H1 (cell line): ENCODE measurements around the gene TMED9. TPM values are rescaled to one million over a fixed set of nuclear protein-coding genes. Genes with fewer than 3 reads are reported as not detected.
A peak's percentile ranks its signal among the peaks of the same experiment; 100 is the strongest.

Experiments used
- CTCF ChIA-PET: fragments of 300-600 bp; sonication (Branson Sonifier 250); formaldehyde crosslinking; loops from one replicate; lab custom pipeline; 2021; ENCODE audit not compliant: partially characterized antibody; lab: Charles Lee
- POLR2A ChIA-PET: fragments of 300-600 bp; sonication (Branson Sonifier 250); formaldehyde crosslinking; loops from one replicate; lab custom pipeline; 2021; ENCODE audit warnings: inconsistent platforms; ENCODE audit not compliant: partially characterized antibody; lab: Charles Lee
- DNase-seq, 2 experiments: peaks; one replicate each; pipeline versions ENCODE4 v3.0.0 to v3.0.0-alpha.2; 2010 to 2022; ENCODE audit warnings: low spot score in 2 of 2, low read depth in 1 of 2, mixed read lengths in 1 of 2
- FAIRE-seq: peaks from 2 replicates; lab custom pipeline; 2011; peaks lifted over from hg19 to GRCh38; lab: Jason Lieb, UNC
- H2AFZ ChIP-seq: 2 replicates; pipeline ENCODE4 v1.8.1; 2012; ENCODE audit warnings: low read length, inconsistent platforms
- H2AK5ac ChIP-seq: 2 replicates; pipeline ENCODE4 v1.6.1; 2013; ENCODE audit warnings: low read depth, low read length
- H2BK120ac ChIP-seq: replicated peaks from 2 replicates; pipeline ENCODE3; 2013; ENCODE audit warnings: low read depth, low read length, inconsistent platforms
- H2BK12ac ChIP-seq: 2 replicates; pipeline ENCODE4 v1.6.1; 2013; ENCODE audit warnings: low read depth, low read length
- H2BK15ac ChIP-seq: 2 replicates; pipeline ENCODE4 v1.6.1; 2013; ENCODE audit warnings: low read length
- H2BK20ac ChIP-seq: 2 replicates; pipeline ENCODE4 v1.6.1; 2013; ENCODE audit warnings: low read length
- H2BK5ac ChIP-seq: 2 replicates; pipeline ENCODE4 v1.6.1; 2013; ENCODE audit warnings: low read depth, low read length
- H3K14ac ChIP-seq: 2 replicates; pipeline ENCODE4 v1.6.1; 2013; ENCODE audit warnings: inconsistent platforms; ENCODE audit not compliant: insufficient read length
- H3K18ac ChIP-seq: 2 replicates; pipeline ENCODE4 v1.6.1; 2013; ENCODE audit warnings: low read length; ENCODE audit errors: extremely low read depth
- H3K23ac ChIP-seq: 2 replicates; pipeline ENCODE4 v1.6.1; 2013; ENCODE audit warnings: inconsistent platforms; ENCODE audit not compliant: insufficient read length
- H3K23me2 ChIP-seq: 2 replicates; pipeline ENCODE4 v1.6.1; 2013; ENCODE audit warnings: low read depth, low read length
- H3K27ac ChIP-seq: 2 replicates; pipeline ENCODE4 v1.6.1; 2011; ENCODE audit warnings: low read depth, low read length, inconsistent platforms
- H3K27me3 ChIP-seq, 4 experiments: replicated peaks in 1 of 4; 1 replicate in 1 of 4; 2 replicates in 3 of 4; pipeline versions ENCODE4 v1.6.1 to v1.8.1; 2011 to 2013; ENCODE audit warnings: low read length in 3 of 4, mild to moderate bottlenecking in 3 of 4, inconsistent platforms in 2 of 4, mixed read lengths in 2 of 4, moderate library complexity in 1 of 4; ENCODE audit not compliant: control insufficient read depth in 3 of 4, insufficient read depth in 3 of 4; ENCODE audit errors: extremely low read depth in 1 of 4
- H3K36me3 ChIP-seq, 4 experiments: 2 replicates each; pipeline versions ENCODE4 v1.6.1 to v1.8.1; 2011 to 2013; ENCODE audit warnings: mild to moderate bottlenecking in 4 of 4, low read length in 3 of 4, moderate library complexity in 2 of 4, control low read depth in 1 of 4, inconsistent platforms in 1 of 4; ENCODE audit not compliant: insufficient read depth in 4 of 4, control insufficient read depth in 2 of 4
- H3K4ac ChIP-seq: replicated peaks from 2 replicates; pipeline ENCODE3; 2013; ENCODE audit warnings: low read length, low read depth, mixed read lengths, inconsistent platforms; ENCODE audit not compliant: insufficient read length
- H3K4me1 ChIP-seq, 4 experiments: replicated peaks in 1 of 4; 1 replicate in 1 of 4; 2 replicates in 3 of 4; pipeline versions ENCODE4 v1.6.1 to v1.8.1; 2011 to 2013; ENCODE audit warnings: low read length in 3 of 4, inconsistent platforms in 2 of 4, mixed read lengths in 1 of 4; ENCODE audit not compliant: insufficient read depth in 4 of 4, control insufficient read depth in 3 of 4
- H3K4me2 ChIP-seq, 2 experiments: 2 replicates each; pipeline versions ENCODE4 v1.6.1 to v1.8.1; 2011 to 2013; ENCODE audit warnings: low read depth in 2 of 2, low read length in 2 of 2, control low read depth in 1 of 2, inconsistent platforms in 1 of 2, mild to moderate bottlenecking in 1 of 2; ENCODE audit not compliant: insufficient read depth in 1 of 2
- H3K4me3 ChIP-seq, 4 experiments: fragments of 200-600, 300-600 bp in 1 of 4; sonication (generic), shearing (Covaris generic), sonication (Bioruptor Twin) in 1 of 4; 2 replicates each; pipeline versions ENCODE4 v1.5.1 to v1.8.1; 2011 to 2016; ENCODE audit warnings: low read length in 4 of 4, low read depth in 3 of 4, control low read depth in 2 of 4, inconsistent platforms in 2 of 4, mild to moderate bottlenecking in 2 of 4, mixed read lengths in 1 of 4, moderate library complexity in 1 of 4; ENCODE audit not compliant: insufficient read depth in 2 of 4; ENCODE audit errors: extremely low read depth in 1 of 4
- H3K56ac ChIP-seq: replicated peaks from 2 replicates; pipeline ENCODE3; 2013; ENCODE audit warnings: low read depth, mild to moderate bottlenecking, mixed read lengths, low read length, inconsistent platforms; ENCODE audit not compliant: insufficient read length
- H3K79me1 ChIP-seq: 2 replicates; pipeline ENCODE4 v1.6.1; 2013; ENCODE audit warnings: low read depth, low read length, control low read depth
- H3K79me2 ChIP-seq, 2 experiments: 2 replicates each; pipeline versions ENCODE4 v1.6.1 to v1.8.1; 2012 to 2013; ENCODE audit warnings: low read length in 2 of 2, mild to moderate bottlenecking in 2 of 2, inconsistent platforms in 1 of 2; ENCODE audit not compliant: insufficient read depth in 2 of 2, control insufficient read depth in 1 of 2
- H3K9ac ChIP-seq, 4 experiments: replicated peaks in 1 of 4; 1 replicate in 1 of 4; 2 replicates in 3 of 4; pipeline versions ENCODE4 v1.6.1 to v1.8.1; 2011 to 2013; ENCODE audit warnings: low read depth in 3 of 4, low read length in 3 of 4, control low read depth in 2 of 4, mild to moderate bottlenecking in 2 of 4, moderate library complexity in 2 of 4, inconsistent platforms in 1 of 4; ENCODE audit errors: extremely low read depth in 1 of 4
- H3K9me3 ChIP-seq, 2 experiments: 2 replicates each; pipeline versions ENCODE4 v1.6.1 to v1.8.1; 2012 to 2013; ENCODE audit warnings: mild to moderate bottlenecking in 2 of 2, moderate library complexity in 2 of 2, control low read depth in 1 of 2, inconsistent platforms in 1 of 2, low read depth in 1 of 2, low read length in 1 of 2, mixed read lengths in 1 of 2; ENCODE audit not compliant: insufficient read depth in 2 of 2
- H4K20me1 ChIP-seq, 2 experiments: replicated peaks in 1 of 2; 2 replicates each; pipeline versions ENCODE3 to v1.8.1; 2011 to 2013; ENCODE audit warnings: inconsistent platforms in 2 of 2, low read length in 2 of 2, mild to moderate bottlenecking in 1 of 2; ENCODE audit not compliant: insufficient read depth in 2 of 2, control insufficient read depth in 1 of 2
- H4K5ac ChIP-seq: 2 replicates; pipeline ENCODE4 v1.6.1; 2013; ENCODE audit warnings: low read length, low read depth, mixed read lengths, inconsistent platforms; ENCODE audit not compliant: insufficient read length
- H4K8ac ChIP-seq: 2 replicates; pipeline ENCODE4 v1.8.0; 2013; ENCODE audit warnings: mild to moderate bottlenecking, moderate library complexity, low read length, inconsistent platforms; ENCODE audit not compliant: insufficient read depth; ENCODE audit errors: extremely low read depth
- H4K91ac ChIP-seq: replicated peaks from 2 replicates; pipeline ENCODE3; 2013; ENCODE audit warnings: low read length, mixed read lengths, inconsistent platforms; ENCODE audit not compliant: insufficient read length
- CREB1 ChIP-seq: IDR thresholded peaks from 2 replicates; pipeline ENCODE4 v1.6.1; 2012; ENCODE audit warnings: inconsistent platforms
- E2F6 ChIP-seq: IDR thresholded peaks from 2 replicates; pipeline ENCODE4 v1.6.1; 2012; ENCODE audit warnings: inconsistent platforms
- GABPA ChIP-seq: IDR thresholded peaks from 2 replicates; pipeline ENCODE4 v1.6.1; 2011; ENCODE audit warnings: mild to moderate bottlenecking, low read length, moderate library complexity, borderline replicate concordance; ENCODE audit not compliant: insufficient read depth
- KDM1A ChIP-seq: fragments of 200-600, 300-600 bp; sonication (generic); IDR thresholded peaks from 2 replicates; pipeline ENCODE4 v1.7.1; 2016; ENCODE audit warnings: mild to moderate bottlenecking, low read length, borderline replicate concordance
- KDM4A ChIP-seq: IDR thresholded peaks from one replicate; pipeline ENCODE4 v1.7.1; 2012; ENCODE audit warnings: low read depth, mild to moderate bottlenecking, moderate library complexity, low read length, inconsistent platforms; ENCODE audit not compliant: severe bottlenecking
- PHF8 ChIP-seq: fragments of 200-600 bp; sonication (generic); conservative IDR thresholded peaks from 2 replicates; pipeline ENCODE4 v1.7.1; 2012; ENCODE audit warnings: low read depth, mild to moderate bottlenecking, inconsistent platforms, low read length, moderate library complexity
- POU5F1 ChIP-seq: IDR thresholded peaks from 2 replicates; pipeline ENCODE4 v1.6.1; 2011; ENCODE audit warnings: low read depth, mild to moderate bottlenecking, low read length, moderate library complexity
- RAD21 ChIP-seq, 2 experiments: IDR thresholded peaks in 1 of 2; conservative IDR thresholded peaks in 1 of 2; 2 replicates each; pipeline ENCODE4 v1.6.1; 2011; ENCODE audit warnings: low read depth in 2 of 2, low read length in 2 of 2, improper control_type of control experiment in 1 of 2, inconsistent platforms in 1 of 2, mild to moderate bottlenecking in 1 of 2, moderate library complexity in 1 of 2
- SIN3A ChIP-seq, 2 experiments: IDR thresholded peaks in 1 of 2; conservative IDR thresholded peaks in 1 of 2; 2 replicates each; pipeline ENCODE4 v1.6.1; 2011 to 2012; ENCODE audit warnings: low read length in 2 of 2, improper control_type of control experiment in 1 of 2, low read depth in 1 of 2, mild to moderate bottlenecking in 1 of 2
- WGBS, 2 experiments: shearing (Covaris generic) in 1 of 2; methylation state at CpG; one replicate each; pipeline versions ENCODE4 v1.1.6 to v1.1.7; 2013 to 2015; ENCODE audit warnings: low lambda C conversion rate in 2 of 2, mixed read lengths in 2 of 2, inconsistent platforms in 1 of 2, low coverage in 1 of 2, missing lambda C conversion rate in 1 of 2; ENCODE audit not compliant: insufficient replicate concordance in 2 of 2, insufficient coverage in 1 of 2, insufficient read length in 1 of 2; ENCODE audit errors: extremely low coverage in 1 of 2, missing lambda C conversion rate in 1 of 2; 5-methylcytosine and 5-hydroxymethylcytosine counted together
- polyA plus RNA-seq, 7 experiments: library from polyadenylated mRNA; depleted of rRNA in 3 of 7; stranded (reverse) in 5 of 7; unstranded in 2 of 7; fragments of >200 nt in 5 of 7; fragments of 200-250 nt in 2 of 7; gene quantifications; 1 replicate in 5 of 7; 2 replicates in 1 of 7; 4 replicates in 1 of 7; pipeline versions ENCODE4 v1.2.1 to v1.2.3, GENCODE V29; 2011 to 2013; ENCODE audit warnings: missing spikeins in 2 of 7, mixed read lengths in 2 of 7
- total RNA-seq: library from RNA; stranded (reverse); fragmentation: NEBNext Ultra II Directional; extraction: Animal tissue kit (Norgen Biotek cat#: 25700); gene quantifications from 2 replicates; pipeline ENCODE4 v1.2.1, GENCODE V29; 2021

The TMED9 gene
- total and polyA plus RNA-seq, 2 of the 8 experiments (the other 6 are each of a cell fraction or from before 2014, with no cell fraction given) = 130 to 160 TPM

- peaks cover 3 to 16% (median 7%) of the 10 kb centered on the region in 4 experiments; a peak in 6 of 8 replicates for H3K36me3 ChIP-seq
- 2% methylated on average over 37 of the region's 86 CpGs; no CpG with 5 or more reads in 1 of the 2 experiments for WGBS, 2 experiments
- H3K9me3 ChIP-seq = no peaks in the 10 kb centered on the region
- no peak within 1 kb of the TSS for H3K4ac ChIP-seq
- H3K23me2 ChIP-seq = peaks cover 9% of the 10 kb centered on the region
- peaks cover 0 to 2% (median 0%) of the 10 kb centered on the region in 4 experiments; a peak in 2 of 7 replicates for H3K27me3 ChIP-seq
- H4K8ac ChIP-seq = peak within 1 kb of the TSS; percentile 95
- H2BK12ac ChIP-seq = no peak within 1 kb of the TSS
- peak within 1 kb of the TSS; percentile 68; the same call in 1 of the 2 replicates for H3K27ac ChIP-seq
- peak within 1 kb of the TSS; percentile 18 for H3K56ac ChIP-seq
- peak within 1 kb of the TSS; percentile 86 to 90 (median 88) for H3K9ac ChIP-seq
- peak within 1 kb of the TSS; percentile 72 to 97 (median 79) for H3K4me3 ChIP-seq
- peaks cover 0 to 3% (median 2%) of the 10 kb centered on the region in 4 experiments; a peak in 3 of 7 replicates for H3K4me1 ChIP-seq
- no peak within 1 kb of the TSS for H2BK15ac ChIP-seq
- H4K91ac ChIP-seq = peak within 1 kb of the TSS; percentile 26
- H4K20me1 ChIP-seq = peaks cover 0 to 3% of the 10 kb centered on the region in 2 experiments
- H3K23ac ChIP-seq = no peak within 1 kb of the TSS
- no peak within 1 kb of the TSS for H4K5ac ChIP-seq
- no peak within 1 kb of the TSS for H3K14ac ChIP-seq
- FAIRE-seq (no peak), DNase-seq (peak in 1 of 2 experiments; percentile 88)
- peak within 1 kb of the TSS; percentile 88 for H2AK5ac ChIP-seq
- no peaks in the 10 kb centered on the region; the same call in none of the 2 replicates for H3K79me1 ChIP-seq
- peaks cover 0 to 4% of the 10 kb centered on the region in 2 experiments; a peak in 1 of 4 replicates for H3K79me2 ChIP-seq
- no peak within 1 kb of the TSS for H2BK120ac ChIP-seq
- H2AFZ ChIP-seq = peak within 1 kb of the TSS; percentile 87
- peak within 1 kb of the TSS; percentile 91 to 100 for H3K4me2 ChIP-seq
- POLR2A ChIA-PET = interaction anchor here (0.7 to 8.8 kb wide), 9 partner anchors 11 to 154 kb away, joined by 3 to 72 read pairs (median 3); no protein-coding TSS in a partner anchor
- no peak within 1 kb of the TSS for H2BK20ac ChIP-seq
- CTCF ChIA-PET = interaction anchor here (0.8 to 1.5 kb wide), 4 partner anchors 8 to 53 kb away, joined by 3 to 11 read pairs (median 3); no protein-coding TSS in a partner anchor
- H2BK5ac ChIP-seq = peak within 1 kb of the TSS; percentile 66; the same call in 1 of the 2 replicates
- peak within 1 kb of the TSS; percentile 78; the same call in 1 of the 2 replicates for H3K18ac ChIP-seq
- TF ChIP-seq POU5F1 (no peak), PHF8 (peak; percentile 99), RAD21 (IDR thresholded peaks at IDR 0.05 in 1 of 2, conservative IDR thresholded peaks at IDR 0.05 in 1 of 2; ENCODE audit: low read depth in 2 of 2, low read length in 2 of 2) (0 out of 4 replicates have a peak, but pooled peaks of 1 of the 2 experiments have one; percentile 7), GABPA (peak; percentile 88), SIN3A (conservative IDR thresholded peaks at IDR 0.05 in 1 of 2, IDR thresholded peaks at IDR 0.05 in 1 of 2; ENCODE audit: low read depth in 1 of 2, low read length in 2 of 2) (peak; percentile 30 to 74; a peak in 2 of 4 replicates), E2F6 (peak; percentile 38; the same call in 1 of the 2 replicates), KDM4A (peak; percentile 53), CREB1 (no peak), KDM1A (no peak)
Observed at GRCh38 chr5:177599731-177600507, 7.9 kb downstream of the TMED9 start, which contains the start of gene B4GALT7. Gene B4GALT7 (plus strand): TSS chr5:177600132. CDS start chr5:177600211, 79 bp downstream.
